Measurements from ENCODE around the gene ACTR1B.
"Not testable (repeated sequence)": the region's sequence is repeated elsewhere in the genome, so short reads cannot be mapped to it uniquely, and the experiment has no call there.

ACTR1B gene

DNA sequence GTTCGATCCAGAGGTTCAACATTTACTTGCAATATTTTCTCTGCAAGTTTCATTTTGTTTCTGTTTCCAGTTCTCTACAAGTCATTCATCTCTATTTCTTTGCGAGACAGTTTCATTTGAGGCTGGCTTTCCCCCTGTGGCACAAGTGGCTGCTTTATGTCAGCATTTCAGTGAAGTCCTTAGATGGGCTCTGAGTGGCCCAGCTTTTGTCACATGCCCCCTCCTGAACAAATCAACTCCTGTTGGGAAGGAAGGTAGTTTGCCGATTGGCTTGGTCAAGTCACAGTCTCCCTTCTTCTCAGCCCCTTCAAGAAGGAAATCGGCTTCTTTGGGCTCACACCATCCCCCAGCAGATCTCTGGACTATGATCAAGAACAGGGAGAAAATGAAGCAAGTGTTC lies 55.1 kb downstream of the ACTR1B start:
- DNase-seq: not testable (repeated sequence)
